Measurements from ENCODE around the gene CDC42EP3. TPM values are rescaled to one million over a fixed set of nuclear protein-coding genes. Genes with fewer than 3 reads are reported as not detected.
A peak's percentile ranks its signal among the peaks of the same experiment; 100 is the strongest.

The CDC42EP3 gene
- total RNA-seq, 1 experiment from 2014 or later, result 31.5 TPM

DNA sequence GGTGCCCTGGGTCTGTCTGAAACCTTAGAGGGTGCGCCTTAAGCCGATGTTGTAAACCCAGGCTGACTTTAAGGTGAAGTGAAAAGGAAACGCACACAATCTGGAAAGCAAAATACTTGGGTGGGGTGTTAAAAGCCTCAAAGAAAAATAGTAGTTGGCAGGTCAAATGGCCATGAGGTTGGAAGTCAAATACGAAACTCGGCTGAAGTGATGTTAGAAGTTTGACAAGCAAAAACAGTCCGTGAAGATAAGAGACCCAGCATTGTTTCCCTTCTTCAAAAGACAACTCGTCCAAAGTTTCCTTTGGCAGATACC, 1.4 kb upstream of the CDC42EP3 start:
- ChIA-PET POLR2A (no interaction called here), CTCF (interaction anchor here (1.1 to 2.0 kb wide), 5 partner anchors 18 to 258 kb away, joined by 3 to 13 read pairs (median 7); no protein-coding TSS in a partner anchor)
- ATAC-seq (no peak), DNase-seq (ENCODE audit: low spot score) (no peak)
- H3K27ac Mint-ChIP-seq, result peak overlapping the region; percentile 98
- H3K9me3 Mint-ChIP-seq, result no peaks in the 10 kb centered on the region
- H3K36me3 Mint-ChIP-seq, result no peaks in the 10 kb centered on the region
- H3K27me3 Mint-ChIP-seq (ENCODE audit: low read depth), result peaks cover 7% of the 10 kb centered on the region
- peaks cover 74% of the 10 kb centered on the region for H3K4me1 Mint-ChIP-seq
- H3K4me3 Mint-ChIP-seq, result peak overlapping the region; percentile 82
- no peak for TF ChIP-seq NFE2L1 (CRISPR knock-in tag; IDR thresholded peaks at IDR 0.05)
- TF ChIP-seq NR1H2 (CRISPR knock-in tag; IDR thresholded peaks at IDR 0.05), result no peak
- TF ChIP-seq, protein P1, sequence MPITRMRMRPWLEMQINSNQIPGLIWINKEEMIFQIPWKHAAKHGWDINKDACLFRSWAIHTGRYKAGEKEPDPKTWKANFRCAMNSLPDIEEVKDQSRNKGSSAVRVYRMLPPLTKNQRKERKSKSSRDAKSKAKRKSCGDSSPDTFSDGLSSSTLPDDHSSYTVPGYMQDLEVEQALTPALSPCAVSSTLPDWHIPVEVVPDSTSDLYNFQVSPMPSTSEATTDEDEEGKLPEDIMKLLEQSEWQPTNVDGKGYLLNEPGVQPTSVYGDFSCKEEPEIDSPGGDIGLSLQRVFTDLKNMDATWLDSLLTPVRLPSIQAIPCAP (CRISPR knock-in tag; IDR thresholded peaks at IDR 0.05), result no peak
- no peak for TF ChIP-seq GRHL2 (CRISPR knock-in tag; IDR thresholded peaks at IDR 0.05; ENCODE audit: insufficient replicate concordance, severe bottlenecking)
- TF ChIP-seq, protein P2, sequence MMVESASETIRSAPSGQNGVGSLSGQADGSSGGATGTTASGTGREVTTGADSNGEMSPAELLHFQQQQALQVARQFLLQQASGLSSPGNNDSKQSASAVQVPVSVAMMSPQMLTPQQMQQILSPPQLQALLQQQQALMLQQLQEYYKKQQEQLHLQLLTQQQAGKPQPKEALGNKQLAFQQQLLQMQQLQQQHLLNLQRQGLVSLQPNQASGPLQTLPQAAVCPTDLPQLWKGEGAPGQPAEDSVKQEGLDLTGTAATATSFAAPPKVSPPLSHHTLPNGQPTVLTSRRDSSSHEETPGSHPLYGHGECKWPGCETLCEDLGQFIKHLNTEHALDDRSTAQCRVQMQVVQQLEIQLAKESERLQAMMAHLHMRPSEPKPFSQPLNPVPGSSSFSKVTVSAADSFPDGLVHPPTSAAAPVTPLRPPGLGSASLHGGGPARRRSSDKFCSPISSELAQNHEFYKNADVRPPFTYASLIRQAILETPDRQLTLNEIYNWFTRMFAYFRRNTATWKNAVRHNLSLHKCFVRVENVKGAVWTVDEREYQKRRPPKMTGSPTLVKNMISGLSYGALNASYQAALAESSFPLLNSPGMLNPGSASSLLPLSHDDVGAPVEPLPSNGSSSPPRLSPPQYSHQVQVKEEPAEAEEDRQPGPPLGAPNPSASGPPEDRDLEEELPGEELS (CRISPR knock-in tag; IDR thresholded peaks at IDR 0.05), result no peak
- TF ChIP-seq, protein P3, sequence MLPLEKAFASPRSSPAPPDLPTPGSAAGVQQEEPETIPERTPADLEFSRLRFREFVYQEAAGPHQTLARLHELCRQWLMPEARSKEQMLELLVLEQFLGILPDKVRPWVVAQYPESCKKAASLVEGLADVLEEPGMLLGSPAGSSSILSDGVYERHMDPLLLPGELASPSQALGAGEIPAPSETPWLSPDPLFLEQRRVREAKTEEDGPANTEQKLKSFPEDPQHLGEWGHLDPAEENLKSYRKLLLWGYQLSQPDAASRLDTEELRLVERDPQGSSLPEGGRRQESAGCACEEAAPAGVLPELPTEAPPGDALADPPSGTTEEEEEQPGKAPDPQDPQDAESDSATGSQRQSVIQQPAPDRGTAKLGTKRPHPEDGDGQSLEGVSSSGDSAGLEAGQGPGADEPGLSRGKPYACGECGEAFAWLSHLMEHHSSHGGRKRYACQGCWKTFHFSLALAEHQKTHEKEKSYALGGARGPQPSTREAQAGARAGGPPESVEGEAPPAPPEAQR (CRISPR knock-in tag; IDR thresholded peaks at IDR 0.05), result no peak
- TF ChIP-seq, protein P4, sequence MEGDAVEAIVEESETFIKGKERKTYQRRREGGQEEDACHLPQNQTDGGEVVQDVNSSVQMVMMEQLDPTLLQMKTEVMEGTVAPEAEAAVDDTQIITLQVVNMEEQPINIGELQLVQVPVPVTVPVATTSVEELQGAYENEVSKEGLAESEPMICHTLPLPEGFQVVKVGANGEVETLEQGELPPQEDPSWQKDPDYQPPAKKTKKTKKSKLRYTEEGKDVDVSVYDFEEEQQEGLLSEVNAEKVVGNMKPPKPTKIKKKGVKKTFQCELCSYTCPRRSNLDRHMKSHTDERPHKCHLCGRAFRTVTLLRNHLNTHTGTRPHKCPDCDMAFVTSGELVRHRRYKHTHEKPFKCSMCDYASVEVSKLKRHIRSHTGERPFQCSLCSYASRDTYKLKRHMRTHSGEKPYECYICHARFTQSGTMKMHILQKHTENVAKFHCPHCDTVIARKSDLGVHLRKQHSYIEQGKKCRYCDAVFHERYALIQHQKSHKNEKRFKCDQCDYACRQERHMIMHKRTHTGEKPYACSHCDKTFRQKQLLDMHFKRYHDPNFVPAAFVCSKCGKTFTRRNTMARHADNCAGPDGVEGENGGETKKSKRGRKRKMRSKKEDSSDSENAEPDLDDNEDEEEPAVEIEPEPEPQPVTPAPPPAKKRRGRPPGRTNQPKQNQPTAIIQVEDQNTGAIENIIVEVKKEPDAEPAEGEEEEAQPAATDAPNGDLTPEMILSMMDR (IDR thresholded peaks at IDR 0.05), result no peak
- TF ChIP-seq, protein P5, sequence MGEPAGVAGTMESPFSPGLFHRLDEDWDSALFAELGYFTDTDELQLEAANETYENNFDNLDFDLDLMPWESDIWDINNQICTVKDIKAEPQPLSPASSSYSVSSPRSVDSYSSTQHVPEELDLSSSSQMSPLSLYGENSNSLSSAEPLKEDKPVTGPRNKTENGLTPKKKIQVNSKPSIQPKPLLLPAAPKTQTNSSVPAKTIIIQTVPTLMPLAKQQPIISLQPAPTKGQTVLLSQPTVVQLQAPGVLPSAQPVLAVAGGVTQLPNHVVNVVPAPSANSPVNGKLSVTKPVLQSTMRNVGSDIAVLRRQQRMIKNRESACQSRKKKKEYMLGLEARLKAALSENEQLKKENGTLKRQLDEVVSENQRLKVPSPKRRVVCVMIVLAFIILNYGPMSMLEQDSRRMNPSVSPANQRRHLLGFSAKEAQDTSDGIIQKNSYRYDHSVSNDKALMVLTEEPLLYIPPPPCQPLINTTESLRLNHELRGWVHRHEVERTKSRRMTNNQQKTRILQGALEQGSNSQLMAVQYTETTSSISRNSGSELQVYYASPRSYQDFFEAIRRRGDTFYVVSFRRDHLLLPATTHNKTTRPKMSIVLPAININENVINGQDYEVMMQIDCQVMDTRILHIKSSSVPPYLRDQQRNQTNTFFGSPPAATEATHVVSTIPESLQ (CRISPR knock-in tag; IDR thresholded peaks at IDR 0.05), result no peak
- TF ChIP-seq, protein P6, sequence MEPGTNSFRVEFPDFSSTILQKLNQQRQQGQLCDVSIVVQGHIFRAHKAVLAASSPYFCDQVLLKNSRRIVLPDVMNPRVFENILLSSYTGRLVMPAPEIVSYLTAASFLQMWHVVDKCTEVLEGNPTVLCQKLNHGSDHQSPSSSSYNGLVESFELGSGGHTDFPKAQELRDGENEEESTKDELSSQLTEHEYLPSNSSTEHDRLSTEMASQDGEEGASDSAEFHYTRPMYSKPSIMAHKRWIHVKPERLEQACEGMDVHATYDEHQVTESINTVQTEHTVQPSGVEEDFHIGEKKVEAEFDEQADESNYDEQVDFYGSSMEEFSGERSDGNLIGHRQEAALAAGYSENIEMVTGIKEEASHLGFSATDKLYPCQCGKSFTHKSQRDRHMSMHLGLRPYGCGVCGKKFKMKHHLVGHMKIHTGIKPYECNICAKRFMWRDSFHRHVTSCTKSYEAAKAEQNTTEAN (CRISPR knock-in tag; IDR thresholded peaks at IDR 0.05), result no peak
- TF ChIP-seq, protein P7, sequence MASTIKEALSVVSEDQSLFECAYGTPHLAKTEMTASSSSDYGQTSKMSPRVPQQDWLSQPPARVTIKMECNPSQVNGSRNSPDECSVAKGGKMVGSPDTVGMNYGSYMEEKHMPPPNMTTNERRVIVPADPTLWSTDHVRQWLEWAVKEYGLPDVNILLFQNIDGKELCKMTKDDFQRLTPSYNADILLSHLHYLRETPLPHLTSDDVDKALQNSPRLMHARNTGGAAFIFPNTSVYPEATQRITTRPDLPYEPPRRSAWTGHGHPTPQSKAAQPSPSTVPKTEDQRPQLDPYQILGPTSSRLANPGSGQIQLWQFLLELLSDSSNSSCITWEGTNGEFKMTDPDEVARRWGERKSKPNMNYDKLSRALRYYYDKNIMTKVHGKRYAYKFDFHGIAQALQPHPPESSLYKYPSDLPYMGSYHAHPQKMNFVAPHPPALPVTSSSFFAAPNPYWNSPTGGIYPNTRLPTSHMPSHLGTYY (CRISPR knock-in tag; IDR thresholded peaks at IDR 0.05), result no peak
- TF ChIP-seq EMX1 (CRISPR knock-in tag; IDR thresholded peaks at IDR 0.05), result no peak
- TF ChIP-seq, protein P8, sequence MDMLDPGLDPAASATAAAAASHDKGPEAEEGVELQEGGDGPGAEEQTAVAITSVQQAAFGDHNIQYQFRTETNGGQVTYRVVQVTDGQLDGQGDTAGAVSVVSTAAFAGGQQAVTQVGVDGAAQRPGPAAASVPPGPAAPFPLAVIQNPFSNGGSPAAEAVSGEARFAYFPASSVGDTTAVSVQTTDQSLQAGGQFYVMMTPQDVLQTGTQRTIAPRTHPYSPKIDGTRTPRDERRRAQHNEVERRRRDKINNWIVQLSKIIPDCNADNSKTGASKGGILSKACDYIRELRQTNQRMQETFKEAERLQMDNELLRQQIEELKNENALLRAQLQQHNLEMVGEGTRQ (CRISPR knock-in tag; IDR thresholded peaks at IDR 0.05), result no peak
- TF ChIP-seq FOXP1 (CRISPR knock-in tag; IDR thresholded peaks at IDR 0.05; ENCODE audit: borderline replicate concordance), result no peak
- no peak for TF ChIP-seq GABPB1 (CRISPR knock-in tag; IDR thresholded peaks at IDR 0.05)
- TF ChIP-seq, protein P9, sequence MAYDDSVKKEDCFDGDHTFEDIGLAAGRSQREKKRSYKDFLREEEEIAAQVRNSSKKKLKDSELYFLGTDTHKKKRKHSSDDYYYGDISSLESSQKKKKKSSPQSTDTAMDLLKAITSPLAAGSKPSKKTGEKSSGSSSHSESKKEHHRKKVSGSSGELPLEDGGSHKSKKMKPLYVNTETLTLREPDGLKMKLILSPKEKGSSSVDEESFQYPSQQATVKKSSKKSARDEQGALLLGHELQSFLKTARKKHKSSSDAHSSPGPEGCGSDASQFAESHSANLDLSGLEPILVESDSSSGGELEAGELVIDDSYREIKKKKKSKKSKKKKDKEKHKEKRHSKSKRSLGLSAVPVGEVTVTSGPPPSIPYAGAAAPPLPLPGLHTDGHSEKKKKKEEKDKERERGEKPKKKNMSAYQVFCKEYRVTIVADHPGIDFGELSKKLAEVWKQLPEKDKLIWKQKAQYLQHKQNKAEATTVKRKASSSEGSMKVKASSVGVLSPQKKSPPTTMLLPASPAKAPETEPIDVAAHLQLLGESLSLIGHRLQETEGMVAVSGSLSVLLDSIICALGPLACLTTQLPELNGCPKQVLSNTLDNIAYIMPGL (CRISPR knock-in tag; IDR thresholded peaks at IDR 0.05), result no peak
- no peak for TF ChIP-seq ZNF121 (CRISPR knock-in tag; IDR thresholded peaks at IDR 0.05)
- TF ChIP-seq ZNF416 (CRISPR knock-in tag; IDR thresholded peaks at IDR 0.05), result no peak
